Gastrocnemius medialis (tissue), 4 donors: ENCODE data around the gene PMAIP1. TPM values are rescaled to one million over a fixed set of nuclear protein-coding genes. Genes with fewer than 3 reads are reported as not detected.

Experiments used
- ATAC-seq, 2 donors: fragments of 150-250 bp; one replicate each; pipeline ENCODE4 v1.9.1; 2016
- DNase-seq, 2 donors: peaks; one replicate each; pipeline ENCODE4 v3.0.0-alpha.2; 2019
- H3K27ac ChIP-seq, 4 donors: fragments of 200-600 bp; sonication (generic); 1 replicate in 1 of 4; 2 replicates in 3 of 4; pipeline ENCODE4 v1.5.1; 2016 to 2018; ENCODE audit warnings: mild to moderate bottlenecking in 2 of 4, moderate library complexity in 1 of 4
- H3K27me3 ChIP-seq, 3 donors: fragments of 200-600 bp; sonication (generic) in 2 of 3; 1 replicate in 1 of 3; 2 replicates in 2 of 3; pipeline versions ENCODE4 v1.5.1 to v1.6.0; 2016 to 2019; ENCODE audit warnings: mild to moderate bottlenecking in 1 of 3, moderate library complexity in 1 of 3
- H3K36me3 ChIP-seq, 2 donors: fragments of 200-600 bp; sonication (generic) in 1 of 2; one replicate each; pipeline ENCODE4 v1.5.1; 2017 to 2018
- H3K4me1 ChIP-seq, 2 donors: fragments of 200-600 bp; sonication (generic) in 1 of 2; one replicate each; pipeline ENCODE4 v1.5.1; 2016 to 2017; ENCODE audit warnings: mild to moderate bottlenecking in 2 of 2
- H3K4me3 ChIP-seq, 4 donors: fragments of 200-600 bp; sonication (generic) in 3 of 4; 1 replicate in 1 of 4; 2 replicates in 3 of 4; pipeline ENCODE4 v1.5.1; 2016 to 2019; ENCODE audit warnings: mild to moderate bottlenecking in 2 of 4
- H3K9me3 ChIP-seq, 3 donors: fragments of 200-600 bp; sonication (generic) in 2 of 3; 1 replicate in 1 of 3; 2 replicates in 2 of 3; pipeline ENCODE4 v1.5.1; 2016 to 2019
- CTCF ChIP-seq, 5 experiments: fragments of 450-650 bp in 3 of 5; fragments of 200-600 bp in 2 of 5; sonication (generic) in 2 of 5; IDR thresholded peaks in 4 of 5; conservative IDR thresholded peaks in 1 of 5; 1 replicate in 4 of 5; 2 replicates in 1 of 5; pipeline ENCODE4 v1.5.1; 2016 to 2019; ENCODE audit warnings: antibody characterized with exemption in 5 of 5, mild to moderate bottlenecking in 3 of 5, moderate library complexity in 3 of 5
- POLR2A ChIP-seq, 2 donors: fragments of 450-650 bp; IDR thresholded peaks; one replicate each; pipeline ENCODE4 v1.6.1; 2017; ENCODE audit warnings: antibody characterized with exemption in 2 of 2, mild to moderate bottlenecking in 2 of 2, moderate library complexity in 2 of 2
- in situ Hi-C, 4 donors: fragments of 200-750 bp; cut with MboI; loops; one replicate each; pipeline versions ENCODE4 v1.15.0 to v1.8.0; 2017; ENCODE audit warnings: low sequenced_read_pairs in 4 of 4
- intact Hi-C: fragments of 100-400 bp; cut with DNase I; formaldehyde crosslinking; loops from one replicate; pipeline ENCODE4 v1.15.1; 2023; ENCODE audit warnings: low total_unique reads
- total RNA-seq, 4 donors: library from RNA; depleted of rRNA; stranded (reverse); fragments of >200 nt; gene quantifications; one replicate each; pipeline versions ENCODE4 v1.1.0 to v1.2.3, GENCODE V29; 2016

PMAIP1 gene
- total RNA-seq, 4 donors from 2014 or later = 0.27 to 1.7 (median 1.2) TPM; not detected in 1

- in situ Hi-C loops (no loop called here), intact Hi-C loops (no loop called here)
- no peaks in the 10 kb centered on the region for H3K4me1 ChIP-seq
- H3K9me3 ChIP-seq = no peaks in the 10 kb centered on the region
- ATAC-seq = no peak
- H3K36me3 ChIP-seq = no peaks in the 10 kb centered on the region
- no peak overlapping the region for H3K27ac ChIP-seq
- no peaks in the 10 kb centered on the region for H3K27me3 ChIP-seq
- no peak for DNase-seq
- H3K4me3 ChIP-seq = no peak overlapping the region
- TF ChIP-seq CTCF (IDR thresholded peaks at IDR 0.05 in 4 of 5, conservative IDR thresholded peaks at IDR 0.05 in 1 of 5) = no peak
- no peak for TF ChIP-seq POLR2A (IDR thresholded peaks at IDR 0.05)
Observed at GRCh38 chr18:59874166-59874565, 25.6 kb upstream of the PMAIP1 start.

GRCh38 chr18:59876310-59876626, 23.5 kb upstream of the PMAIP1 start:
- TF ChIP-seq POLR2A (IDR thresholded peaks at IDR 0.05) = no peak
- no peak for TF ChIP-seq CTCF (IDR thresholded peaks at IDR 0.05 in 4 of 5, conservative IDR thresholded peaks at IDR 0.05 in 1 of 5)
- no peaks in the 10 kb centered on the region for H3K4me1 ChIP-seq
- no peak for ATAC-seq
- no peaks in the 10 kb centered on the region for H3K9me3 ChIP-seq
- no peak overlapping the region for H3K4me3 ChIP-seq
- H3K36me3 ChIP-seq = no peaks in the 10 kb centered on the region
- H3K27ac ChIP-seq = no peak overlapping the region
- intact Hi-C loops = no loop called here
- in situ Hi-C loops = no loop called here
- no peak for DNase-seq
- H3K27me3 ChIP-seq = no peaks in the 10 kb centered on the region

GRCh38 chr18:59877361-59877760, 22.4 kb upstream of the PMAIP1 start:
- H3K9me3 ChIP-seq = no peaks in the 10 kb centered on the region
- ATAC-seq (no peak), DNase-seq (no peak)
- no peak overlapping the region for H3K27ac ChIP-seq
- intact Hi-C loops (no loop called here), in situ Hi-C loops (no loop called here)
- no peak for TF ChIP-seq POLR2A (IDR thresholded peaks at IDR 0.05)
- no peak for TF ChIP-seq CTCF (IDR thresholded peaks at IDR 0.05 in 4 of 5, conservative IDR thresholded peaks at IDR 0.05 in 1 of 5)
- no peaks in the 10 kb centered on the region for H3K36me3 ChIP-seq
- peaks cover 0 to 2% of the 10 kb centered on the region in 2 donors for H3K4me1 ChIP-seq
- H3K4me3 ChIP-seq = no peak overlapping the region
- H3K27me3 ChIP-seq = no peaks in the 10 kb centered on the region

- Histone ChIP-seq H3K4me3 (no peak overlapping the region), H3K27me3 (no peaks in the 10 kb centered on the region), H3K4me1 (peaks cover 0 to 5% of the 10 kb centered on the region in 2 donors), H3K9me3 (no peaks in the 10 kb centered on the region), H3K36me3 (no peaks in the 10 kb centered on the region), H3K27ac (no peak overlapping the region)
- ATAC-seq (no peak), DNase-seq (no peak)
- in situ Hi-C loops = no loop called here
- intact Hi-C loops = no loop called here
- TF ChIP-seq POLR2A (IDR thresholded peaks at IDR 0.05) = no peak
Observed at GRCh38 chr18:59878644-59879043, 21.2 kb upstream of the PMAIP1 start.

- Histone ChIP-seq H3K4me1 (peaks cover 0 to 5% of the 10 kb centered on the region in 2 donors), H3K27ac (peak overlapping the region in 3 of 4 donors; percentile 5 to 18 (median 18)), H3K36me3 (no peaks in the 10 kb centered on the region), H3K9me3 (no peaks in the 10 kb centered on the region), H3K4me3 (no peak overlapping the region), H3K27me3 (no peaks in the 10 kb centered on the region)
- intact Hi-C loops (no loop called here), in situ Hi-C loops (no loop called here)
- ATAC-seq (peak in 1 of 2 donors; percentile 23), DNase-seq (no peak)
- TF ChIP-seq CTCF (IDR thresholded peaks at IDR 0.05 in 4 of 5, conservative IDR thresholded peaks at IDR 0.05 in 1 of 5) (no peak), POLR2A (IDR thresholded peaks at IDR 0.05) (no peak)
Observed at GRCh38 chr18:59881728-59882656, 17.8 kb upstream of the PMAIP1 start.
